HCT116 (cell line): Measurements from ENCODE around the gene YWHAQ. TPM values are rescaled to one million over a fixed set of nuclear protein-coding genes. Genes with fewer than 3 reads are reported as not detected.

Experiments
- ATAC-seq: fragments of 200-7000 bp; cut with Tn5 transposase; 2 replicates; pipeline ENCODE4 v1.9.1; 2020; ENCODE audit warnings: mild to moderate bottlenecking, moderate library complexity
- BruUV-seq: library from RNA; stranded (reverse); fragments of 400-500 nt; replicated peaks from 2 replicates; lab custom pipeline; 2021; lab: Mats Ljungman, UMichigan
- CTCF ChIA-PET: fragments of 300-600 bp; sonication (Branson Sonifier 250); formaldehyde crosslinking; loops from one replicate; lab custom pipeline; 2021; ENCODE audit warnings: antibody characterized with exemption; lab: Charles Lee
- POLR2A ChIA-PET: fragments of 300-600, 350-600 bp; sonication (Branson Sonifier 250); formaldehyde crosslinking; loops from one replicate; lab custom pipeline; 2021; ENCODE audit warnings: antibody characterized with exemption; lab: Charles Lee
- RAD21 ChIA-PET, 2 experiments: fragments of 300-600 bp; sonication (Branson Sonifier 250); formaldehyde crosslinking; loops; one replicate each; lab custom pipeline; 2023; ENCODE audit warnings: low total read pairs in 2 of 2; ENCODE audit not compliant: uncharacterized antibody in 2 of 2, unreplicated experiment in 2 of 2, low non-redundant PET in 1 of 2; lab: Charles Lee
- DNase-seq: peaks from one replicate; pipeline ENCODE4 v3.0.0-alpha.2; 2010; ENCODE audit warnings: low read depth, low spot score
- H2AFZ ChIP-seq: fragments of 200-600 bp; shearing (Covaris generic), sonication (generic); 2 replicates; pipeline ENCODE4 v1.6.1; 2017; ENCODE audit warnings: low read depth, mixed run types, mixed read lengths, antibody characterized with exemption, low read length; ENCODE audit not compliant: poor library complexity, severe bottlenecking
- H3K27ac ChIP-seq: 2 replicates; pipeline ENCODE4 v1.5.1; 2012; ENCODE audit warnings: low read depth, low read length
- H3K27me3 ChIP-seq: fragments of 200-600 bp; sonication (generic); 2 replicates; pipeline ENCODE4 v1.6.1; 2016; ENCODE audit warnings: mixed run types, low read length, mixed read lengths; ENCODE audit not compliant: insufficient read depth
- H3K36me3 ChIP-seq, 2 experiments: fragments of 200-500 bp in 1 of 2; fragments of 200-600 bp in 1 of 2; sonication (Bioruptor generic) in 1 of 2; sonication (generic) in 1 of 2; 2 replicates each; pipeline versions ENCODE4 v1.5.1 to v1.6.1; 2014 to 2016; ENCODE audit warnings: low read length in 2 of 2, inconsistent platforms in 1 of 2, mixed read lengths in 1 of 2, mixed run types in 1 of 2; ENCODE audit not compliant: insufficient read depth in 2 of 2, control insufficient read depth in 1 of 2
- H3K4me1 ChIP-seq, 2 experiments: fragments of 200-600 bp in 1 of 2; sonication (generic) in 1 of 2; 2 replicates each; pipeline versions ENCODE4 v1.5.1 to v1.6.1; 2012 to 2017; ENCODE audit warnings: low read length in 2 of 2, inconsistent platforms in 1 of 2, mild to moderate bottlenecking in 1 of 2, mixed read lengths in 1 of 2, mixed run types in 1 of 2, moderate library complexity in 1 of 2; ENCODE audit not compliant: insufficient read depth in 2 of 2, control insufficient read depth in 1 of 2
- H3K4me2 ChIP-seq: fragments of 200-600 bp; sonication (generic); 2 replicates; pipeline ENCODE4 v1.6.1; 2017; ENCODE audit warnings: mixed run types, low read length, mixed read lengths
- H3K4me3 ChIP-seq, 2 experiments: fragments of 200-600 bp in 1 of 2; sonication (generic) in 1 of 2; replicated peaks in 1 of 2; 2 replicates each; pipeline ENCODE4 v1.5.1; 2011 to 2016; ENCODE audit warnings: low read length in 2 of 2, control low read depth in 1 of 2, low read depth in 1 of 2, mild to moderate bottlenecking in 1 of 2, mixed read lengths in 1 of 2, mixed run types in 1 of 2
- H3K79me2 ChIP-seq: fragments of 200-600 bp; sonication (generic); 2 replicates; pipeline ENCODE4 v1.6.1; 2017; ENCODE audit warnings: mild to moderate bottlenecking, mixed run types, low read length, moderate library complexity, mixed read lengths; ENCODE audit not compliant: insufficient read depth
- H3K9ac ChIP-seq: fragments of 200-600 bp; sonication (generic); 2 replicates; pipeline ENCODE4 v1.6.1; 2016; ENCODE audit warnings: low read length, mixed read lengths
- H3K9me2 ChIP-seq: fragments of 200-600 bp; sonication (generic), shearing (Covaris generic); 2 replicates; pipeline ENCODE4 v1.6.1; 2017; ENCODE audit warnings: mixed run types, mild to moderate bottlenecking, moderate library complexity; ENCODE audit not compliant: insufficient read depth
- H3K9me3 ChIP-seq, 2 experiments: fragments of 200-500 bp in 1 of 2; fragments of 200-600 bp in 1 of 2; sonication (Bioruptor generic) in 1 of 2; sonication (generic) in 1 of 2; 2 replicates each; pipeline ENCODE4 v1.6.1; 2014 to 2017; ENCODE audit warnings: low read length in 2 of 2, mixed read lengths in 2 of 2, inconsistent platforms in 1 of 2, low read depth in 1 of 2, mild to moderate bottlenecking in 1 of 2, mixed run types in 1 of 2, moderate library complexity in 1 of 2; ENCODE audit not compliant: control insufficient read depth in 1 of 2, insufficient read depth in 1 of 2
- H4K20me1 ChIP-seq: fragments of 200-600 bp; sonication (generic), shearing (Covaris generic); 2 replicates; pipeline ENCODE4 v1.6.1; 2017; ENCODE audit warnings: mixed run types, mild to moderate bottlenecking, moderate library complexity; ENCODE audit not compliant: insufficient read depth
- ATF3 ChIP-seq: IDR thresholded peaks from 2 replicates; pipeline ENCODE4 v1.6.1; 2012
- CBX3 ChIP-seq: IDR thresholded peaks from 2 replicates; pipeline ENCODE4 v1.6.1; 2012; ENCODE audit warnings: low read depth
- CEBPB ChIP-seq: IDR thresholded peaks from 2 replicates; pipeline ENCODE4 v1.6.1; 2012; ENCODE audit warnings: low read depth
- EGR1 ChIP-seq: IDR thresholded peaks from 2 replicates; pipeline ENCODE4 v1.6.1; 2012; ENCODE audit warnings: low read depth
- ELF1 ChIP-seq: IDR thresholded peaks from 2 replicates; pipeline ENCODE4 v1.6.1; 2012; ENCODE audit warnings: low read depth, borderline replicate concordance
- EZH2phosphoT487 ChIP-seq: fragments of 200-600 bp; IDR thresholded peaks from 2 replicates; pipeline ENCODE4 v1.6.1; 2018; ENCODE audit warnings: antibody characterized with exemption, borderline replicate concordance
- FOSL1 ChIP-seq: IDR thresholded peaks from 2 replicates; pipeline ENCODE4 v1.6.1; 2012; ENCODE audit warnings: low read depth
- JUND ChIP-seq: IDR thresholded peaks from 2 replicates; pipeline ENCODE4 v1.6.1; 2012
- POLR2A ChIP-seq: IDR thresholded peaks from 2 replicates; pipeline ENCODE4 v1.7.0; 2011; ENCODE audit warnings: borderline replicate concordance; ENCODE audit not compliant: insufficient read depth, insufficient read length; ENCODE audit errors: extremely low read depth
- POLR2AphosphoS5 ChIP-seq: IDR thresholded peaks from 2 replicates; pipeline ENCODE4 v1.6.1; 2011; ENCODE audit warnings: mild to moderate bottlenecking, low read depth, low read length, moderate library complexity
- RAD21 ChIP-seq: IDR thresholded peaks from 2 replicates; pipeline ENCODE4 v1.6.1; 2012; ENCODE audit warnings: low read depth, mild to moderate bottlenecking
- SIN3A ChIP-seq: IDR thresholded peaks from 2 replicates; pipeline ENCODE4 v1.6.1; 2012; ENCODE audit warnings: low read depth
- SP1 ChIP-seq: IDR thresholded peaks from 2 replicates; pipeline ENCODE4 v1.6.1; 2012; ENCODE audit warnings: low read depth
- TCF7L2 ChIP-seq: IDR thresholded peaks from 2 replicates; pipeline ENCODE4 v1.7.0; 2011; ENCODE audit warnings: borderline replicate concordance, inconsistent platforms; ENCODE audit not compliant: insufficient read depth, insufficient read length; ENCODE audit errors: extremely low read depth
- YY1 ChIP-seq: IDR thresholded peaks from 2 replicates; pipeline ENCODE4 v1.6.1; 2011; ENCODE audit warnings: low read length, low read depth, moderate library complexity, mild to moderate bottlenecking; ENCODE audit not compliant: insufficient replicate concordance; ENCODE audit errors: extremely low read depth
- ZFX ChIP-seq: fragments of 450-650 bp; IDR thresholded peaks from 2 replicates; pipeline ENCODE4 v1.6.1; 2017
- intact Hi-C: fragments of 100-400 bp; cut with micrococcal nuclease; formaldehyde crosslinking; loops from 2 replicates; pipeline ENCODE4 v1.10.0; 2022
- total RNA-seq: library from RNA; stranded (reverse); gene quantifications from one replicate; pipeline ENCODE4 v1.2.1, GENCODE V29; 2021; ENCODE audit not compliant: unreplicated experiment
- TF ChIP-seq, protein P1 (sequence below), 3 experiments: fragments of 200-600 bp in 1 of 3; sonication (generic) in 1 of 3; IDR thresholded peaks in 2 of 3; conservative IDR thresholded peaks in 1 of 3; 2 replicates each; pipeline ENCODE4 v1.5.1; 2012 to 2017; ENCODE audit warnings: low read depth in 2 of 3, low read length in 2 of 3, antibody characterized with exemption in 1 of 3, borderline replicate concordance in 1 of 3, control low read depth in 1 of 3, mild to moderate bottlenecking in 1 of 3, mixed read lengths in 1 of 3, mixed run types in 1 of 3, moderate library complexity in 1 of 3; ENCODE audit not compliant: insufficient read depth in 1 of 3
- TF ChIP-seq, protein P2 (sequence below): IDR thresholded peaks from 2 replicates; pipeline ENCODE4 v1.6.1; 2011; ENCODE audit warnings: mild to moderate bottlenecking, low read length, moderate library complexity; ENCODE audit not compliant: insufficient replicate concordance; ENCODE audit errors: extremely low read depth
- TF ChIP-seq, protein P3 (sequence below): IDR thresholded peaks from 2 replicates; pipeline ENCODE4 v1.6.1; 2012

Gene YWHAQ
- total RNA-seq, 1 experiment from 2014 or later: 365 TPM

DNA sequence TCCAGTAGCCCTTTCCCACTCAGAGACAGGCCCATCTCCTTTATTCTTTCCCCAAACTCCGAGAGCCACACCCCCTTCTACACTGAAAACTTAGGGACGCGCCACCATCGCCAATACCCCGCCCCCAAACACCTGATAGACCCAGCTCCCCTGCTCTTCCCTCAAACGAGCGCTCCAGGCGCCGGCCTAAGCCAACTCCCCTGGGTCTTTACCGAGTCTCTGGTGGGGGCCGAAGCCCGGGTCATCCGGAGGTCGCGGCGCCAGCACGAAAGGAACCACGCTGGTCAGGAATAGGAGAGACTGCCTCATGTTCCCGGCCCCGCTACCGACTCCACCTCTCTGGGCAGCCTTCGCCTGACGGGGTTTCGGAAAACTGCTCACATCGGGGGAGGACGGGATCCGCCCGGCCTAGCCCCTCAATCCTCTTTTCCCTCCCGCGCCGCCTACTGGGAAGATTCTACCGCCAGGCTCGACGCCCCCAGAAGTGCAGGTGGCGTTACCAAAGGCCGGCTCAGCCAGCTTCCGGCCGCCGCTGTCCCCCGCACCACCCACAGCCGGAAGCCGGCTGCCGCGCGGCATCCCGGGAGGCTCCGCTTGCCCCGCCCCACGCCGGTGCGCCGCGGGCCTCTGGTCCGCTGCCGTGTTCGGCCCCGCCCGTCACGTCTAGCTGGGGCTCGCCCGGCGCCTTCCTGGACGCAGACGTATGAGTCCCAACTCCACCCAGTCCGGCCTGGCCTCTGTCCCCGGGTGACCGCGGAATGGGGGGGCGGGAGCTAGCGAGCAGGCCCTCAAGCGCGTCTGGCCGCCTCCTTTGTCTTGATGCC is 75.3 kb downstream of the YWHAQ start, which contains the start of gene ADAM17:
ADAM17 (minus strand) TSS at position 534 of the 824 bp plus-strand sequence; CDS start at position 309, 225 bp downstream.
- no peak within 1 kb of the TSS for H2AFZ ChIP-seq
- H3K4me1 ChIP-seq: peaks cover 36 to 65% of the 10 kb centered on the region in 2 experiments
- peak; percentile 88 for DNase-seq
- CTCF ChIA-PET: interaction anchor here (0.7 to 1.4 kb wide), 4 partner anchors 8 to 413 kb away, joined by 3 to 5 read pairs (median 4); no protein-coding TSS in a partner anchor
- H3K4me2 ChIP-seq: peak within 1 kb of the TSS; percentile 89
- peaks cover 62% of the 10 kb centered on the region for H3K79me2 ChIP-seq
- H3K36me3 ChIP-seq: no peaks in the 10 kb centered on the region
- POLR2A ChIA-PET: interaction anchor here (0.9 to 2.3 kb wide), 11 partner anchors 9 to 222 kb away, joined by 3 to 10 read pairs (median 4); partner anchors contain the start of gene YWHAQ
- H3K27me3 ChIP-seq: no peaks in the 10 kb centered on the region
- H3K27ac ChIP-seq: peak within 1 kb of the TSS; percentile 90
- peak within 1 kb of the TSS; percentile 92 for H3K9ac ChIP-seq
- RAD21 ChIA-PET: no interaction called here
- H3K4me3 ChIP-seq: peak within 1 kb of the TSS; percentile 84 to 91
- H3K9me2 ChIP-seq: no peaks in the 10 kb centered on the region
- intact Hi-C loops: loop anchor here (5.0 to 10.0 kb wide), 3 partner anchors 197 to 489 kb away; partner anchors contain the start of gene KLF11
- BruUV-seq: TSS peak; percentile 53
- peak; percentile 93 for ATAC-seq
- H4K20me1 ChIP-seq: peaks cover 14% of the 10 kb centered on the region; the same call in 1 of the 2 replicates
- TF ChIP-seq TCF7L2: peak; percentile 49
- TF ChIP-seq ELF1: peak; percentile 64; the same call in 1 of the 2 replicates
- peak; percentile 88; the same call in 1 of the 2 replicates for TF ChIP-seq ZFX
- no peak for TF ChIP-seq ATF3
- TF ChIP-seq, protein P1, sequence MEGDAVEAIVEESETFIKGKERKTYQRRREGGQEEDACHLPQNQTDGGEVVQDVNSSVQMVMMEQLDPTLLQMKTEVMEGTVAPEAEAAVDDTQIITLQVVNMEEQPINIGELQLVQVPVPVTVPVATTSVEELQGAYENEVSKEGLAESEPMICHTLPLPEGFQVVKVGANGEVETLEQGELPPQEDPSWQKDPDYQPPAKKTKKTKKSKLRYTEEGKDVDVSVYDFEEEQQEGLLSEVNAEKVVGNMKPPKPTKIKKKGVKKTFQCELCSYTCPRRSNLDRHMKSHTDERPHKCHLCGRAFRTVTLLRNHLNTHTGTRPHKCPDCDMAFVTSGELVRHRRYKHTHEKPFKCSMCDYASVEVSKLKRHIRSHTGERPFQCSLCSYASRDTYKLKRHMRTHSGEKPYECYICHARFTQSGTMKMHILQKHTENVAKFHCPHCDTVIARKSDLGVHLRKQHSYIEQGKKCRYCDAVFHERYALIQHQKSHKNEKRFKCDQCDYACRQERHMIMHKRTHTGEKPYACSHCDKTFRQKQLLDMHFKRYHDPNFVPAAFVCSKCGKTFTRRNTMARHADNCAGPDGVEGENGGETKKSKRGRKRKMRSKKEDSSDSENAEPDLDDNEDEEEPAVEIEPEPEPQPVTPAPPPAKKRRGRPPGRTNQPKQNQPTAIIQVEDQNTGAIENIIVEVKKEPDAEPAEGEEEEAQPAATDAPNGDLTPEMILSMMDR (IDR thresholded peaks at IDR 0.05 in 2 of 3, conservative IDR thresholded peaks at IDR 0.05 in 1 of 3; ENCODE audit: borderline replicate concordance in 1 of 3, insufficient read depth in 1 of 3, low read depth in 2 of 3, low read length in 2 of 3): peak in 1 of 3 experiments; percentile 45; a peak in 3 of 6 replicates
- TF ChIP-seq FOSL1: no peak
- peak; percentile 77 for TF ChIP-seq POLR2A
- TF ChIP-seq SP1: peak; percentile 69; the same call in 1 of the 2 replicates
- TF ChIP-seq, protein P2, sequence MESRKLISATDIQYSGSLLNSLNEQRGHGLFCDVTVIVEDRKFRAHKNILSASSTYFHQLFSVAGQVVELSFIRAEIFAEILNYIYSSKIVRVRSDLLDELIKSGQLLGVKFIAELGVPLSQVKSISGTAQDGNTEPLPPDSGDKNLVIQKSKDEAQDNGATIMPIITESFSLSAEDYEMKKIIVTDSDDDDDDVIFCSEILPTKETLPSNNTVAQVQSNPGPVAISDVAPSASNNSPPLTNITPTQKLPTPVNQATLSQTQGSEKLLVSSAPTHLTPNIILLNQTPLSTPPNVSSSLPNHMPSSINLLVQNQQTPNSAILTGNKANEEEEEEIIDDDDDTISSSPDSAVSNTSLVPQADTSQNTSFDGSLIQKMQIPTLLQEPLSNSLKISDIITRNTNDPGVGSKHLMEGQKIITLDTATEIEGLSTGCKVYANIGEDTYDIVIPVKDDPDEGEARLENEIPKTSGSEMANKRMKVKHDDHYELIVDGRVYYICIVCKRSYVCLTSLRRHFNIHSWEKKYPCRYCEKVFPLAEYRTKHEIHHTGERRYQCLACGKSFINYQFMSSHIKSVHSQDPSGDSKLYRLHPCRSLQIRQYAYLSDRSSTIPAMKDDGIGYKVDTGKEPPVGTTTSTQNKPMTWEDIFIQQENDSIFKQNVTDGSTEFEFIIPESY: no peak
- TF ChIP-seq CBX3: 0 out of 2 replicates have a peak, but pooled peaks have one; percentile 59
- TF ChIP-seq POLR2AphosphoS5: peak; percentile 93
- TF ChIP-seq JUND: no peak
- TF ChIP-seq, protein P3, sequence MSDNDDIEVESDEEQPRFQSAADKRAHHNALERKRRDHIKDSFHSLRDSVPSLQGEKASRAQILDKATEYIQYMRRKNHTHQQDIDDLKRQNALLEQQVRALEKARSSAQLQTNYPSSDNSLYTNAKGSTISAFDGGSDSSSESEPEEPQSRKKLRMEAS: peak; percentile 75; the same call in 1 of the 2 replicates
- TF ChIP-seq CEBPB: no peak
- no peak for TF ChIP-seq EZH2phosphoT487
- TF ChIP-seq EGR1: peak; percentile 80
- peak; percentile 15; the same call in 1 of the 2 replicates for TF ChIP-seq RAD21
- peak; percentile 51 for TF ChIP-seq YY1
- TF ChIP-seq SIN3A: peak; percentile 10; the same call in 1 of the 2 replicates
- H3K9me3 ChIP-seq: no peaks in the 10 kb centered on the region
